ENCODE measurements around the gene PIGBOS1.

- TF ChIP-seq CTCF (IDR thresholded peaks at IDR 0.05) (no peak), POLR2A (IDR thresholded peaks at IDR 0.05) (no peak)
Measured at GRCh38 chr15:55334997-55335396, 16.1 kb upstream of the PIGBOS1 start.
